Measurements from ENCODE around the gene TMEM41B.

DNA sequence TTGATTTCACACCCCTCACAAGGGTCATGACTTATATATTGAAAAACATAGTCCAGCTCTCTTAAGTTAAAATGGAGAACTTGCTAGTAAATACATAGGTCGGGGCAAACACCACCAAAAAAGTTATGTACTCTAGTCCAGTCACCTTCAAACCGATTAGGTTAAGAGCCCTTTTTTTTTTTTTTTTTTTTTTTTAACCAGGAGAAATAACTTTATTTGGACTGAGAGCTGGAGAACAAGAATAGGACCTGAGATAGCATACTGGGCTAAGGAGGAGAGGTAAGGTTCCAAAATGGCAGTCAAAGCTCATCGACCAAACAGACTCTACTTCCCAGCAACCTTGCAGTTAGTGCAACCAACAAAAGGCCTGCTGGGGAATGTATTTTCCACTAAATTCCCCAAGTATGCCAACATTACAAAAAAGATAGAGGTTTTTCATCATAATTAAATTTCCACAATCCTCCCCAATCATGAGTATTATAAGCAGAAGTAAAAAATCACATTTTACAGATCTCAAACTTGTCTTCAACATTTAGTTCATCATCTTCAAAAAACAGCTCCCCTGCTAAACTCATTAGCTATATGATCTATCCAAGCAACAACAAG is 3.8 kb downstream of the TMEM41B start:
- TF ChIP-seq, protein P1, sequence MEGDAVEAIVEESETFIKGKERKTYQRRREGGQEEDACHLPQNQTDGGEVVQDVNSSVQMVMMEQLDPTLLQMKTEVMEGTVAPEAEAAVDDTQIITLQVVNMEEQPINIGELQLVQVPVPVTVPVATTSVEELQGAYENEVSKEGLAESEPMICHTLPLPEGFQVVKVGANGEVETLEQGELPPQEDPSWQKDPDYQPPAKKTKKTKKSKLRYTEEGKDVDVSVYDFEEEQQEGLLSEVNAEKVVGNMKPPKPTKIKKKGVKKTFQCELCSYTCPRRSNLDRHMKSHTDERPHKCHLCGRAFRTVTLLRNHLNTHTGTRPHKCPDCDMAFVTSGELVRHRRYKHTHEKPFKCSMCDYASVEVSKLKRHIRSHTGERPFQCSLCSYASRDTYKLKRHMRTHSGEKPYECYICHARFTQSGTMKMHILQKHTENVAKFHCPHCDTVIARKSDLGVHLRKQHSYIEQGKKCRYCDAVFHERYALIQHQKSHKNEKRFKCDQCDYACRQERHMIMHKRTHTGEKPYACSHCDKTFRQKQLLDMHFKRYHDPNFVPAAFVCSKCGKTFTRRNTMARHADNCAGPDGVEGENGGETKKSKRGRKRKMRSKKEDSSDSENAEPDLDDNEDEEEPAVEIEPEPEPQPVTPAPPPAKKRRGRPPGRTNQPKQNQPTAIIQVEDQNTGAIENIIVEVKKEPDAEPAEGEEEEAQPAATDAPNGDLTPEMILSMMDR (IDR thresholded peaks at IDR 0.05 in 2 of 3, conservative IDR thresholded peaks at IDR 0.05 in 1 of 3; ENCODE audit: borderline replicate concordance in 1 of 3, insufficient read depth in 1 of 3, low read depth in 2 of 3, low read length in 2 of 3): no peak
- TF ChIP-seq, protein P2, sequence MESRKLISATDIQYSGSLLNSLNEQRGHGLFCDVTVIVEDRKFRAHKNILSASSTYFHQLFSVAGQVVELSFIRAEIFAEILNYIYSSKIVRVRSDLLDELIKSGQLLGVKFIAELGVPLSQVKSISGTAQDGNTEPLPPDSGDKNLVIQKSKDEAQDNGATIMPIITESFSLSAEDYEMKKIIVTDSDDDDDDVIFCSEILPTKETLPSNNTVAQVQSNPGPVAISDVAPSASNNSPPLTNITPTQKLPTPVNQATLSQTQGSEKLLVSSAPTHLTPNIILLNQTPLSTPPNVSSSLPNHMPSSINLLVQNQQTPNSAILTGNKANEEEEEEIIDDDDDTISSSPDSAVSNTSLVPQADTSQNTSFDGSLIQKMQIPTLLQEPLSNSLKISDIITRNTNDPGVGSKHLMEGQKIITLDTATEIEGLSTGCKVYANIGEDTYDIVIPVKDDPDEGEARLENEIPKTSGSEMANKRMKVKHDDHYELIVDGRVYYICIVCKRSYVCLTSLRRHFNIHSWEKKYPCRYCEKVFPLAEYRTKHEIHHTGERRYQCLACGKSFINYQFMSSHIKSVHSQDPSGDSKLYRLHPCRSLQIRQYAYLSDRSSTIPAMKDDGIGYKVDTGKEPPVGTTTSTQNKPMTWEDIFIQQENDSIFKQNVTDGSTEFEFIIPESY (IDR thresholded peaks at IDR 0.05; ENCODE audit: extremely low read depth, insufficient replicate concordance, low read length): no peak
- TF ChIP-seq EZH2phosphoT487 (IDR thresholded peaks at IDR 0.05; ENCODE audit: borderline replicate concordance) (no peak), JUND (IDR thresholded peaks at IDR 0.05) (no peak), CBX3 (IDR thresholded peaks at IDR 0.05; ENCODE audit: low read depth) (no peak), YY1 (IDR thresholded peaks at IDR 0.05; ENCODE audit: extremely low read depth, insufficient replicate concordance, low read depth, low read length) (no peak), POLR2A (IDR thresholded peaks at IDR 0.05; ENCODE audit: borderline replicate concordance, extremely low read depth, insufficient read depth, insufficient read length) (no peak), POLR2AphosphoS5 (IDR thresholded peaks at IDR 0.05; ENCODE audit: low read depth, low read length) (no peak), CEBPB (IDR thresholded peaks at IDR 0.05; ENCODE audit: low read depth) (no peak), FOSL1 (IDR thresholded peaks at IDR 0.05; ENCODE audit: low read depth) (no peak), SRF (IDR thresholded peaks at IDR 0.05; ENCODE audit: low read depth) (no peak)
- TF ChIP-seq, protein P3, sequence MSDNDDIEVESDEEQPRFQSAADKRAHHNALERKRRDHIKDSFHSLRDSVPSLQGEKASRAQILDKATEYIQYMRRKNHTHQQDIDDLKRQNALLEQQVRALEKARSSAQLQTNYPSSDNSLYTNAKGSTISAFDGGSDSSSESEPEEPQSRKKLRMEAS (IDR thresholded peaks at IDR 0.05): no peak
- TF ChIP-seq, protein P4, sequence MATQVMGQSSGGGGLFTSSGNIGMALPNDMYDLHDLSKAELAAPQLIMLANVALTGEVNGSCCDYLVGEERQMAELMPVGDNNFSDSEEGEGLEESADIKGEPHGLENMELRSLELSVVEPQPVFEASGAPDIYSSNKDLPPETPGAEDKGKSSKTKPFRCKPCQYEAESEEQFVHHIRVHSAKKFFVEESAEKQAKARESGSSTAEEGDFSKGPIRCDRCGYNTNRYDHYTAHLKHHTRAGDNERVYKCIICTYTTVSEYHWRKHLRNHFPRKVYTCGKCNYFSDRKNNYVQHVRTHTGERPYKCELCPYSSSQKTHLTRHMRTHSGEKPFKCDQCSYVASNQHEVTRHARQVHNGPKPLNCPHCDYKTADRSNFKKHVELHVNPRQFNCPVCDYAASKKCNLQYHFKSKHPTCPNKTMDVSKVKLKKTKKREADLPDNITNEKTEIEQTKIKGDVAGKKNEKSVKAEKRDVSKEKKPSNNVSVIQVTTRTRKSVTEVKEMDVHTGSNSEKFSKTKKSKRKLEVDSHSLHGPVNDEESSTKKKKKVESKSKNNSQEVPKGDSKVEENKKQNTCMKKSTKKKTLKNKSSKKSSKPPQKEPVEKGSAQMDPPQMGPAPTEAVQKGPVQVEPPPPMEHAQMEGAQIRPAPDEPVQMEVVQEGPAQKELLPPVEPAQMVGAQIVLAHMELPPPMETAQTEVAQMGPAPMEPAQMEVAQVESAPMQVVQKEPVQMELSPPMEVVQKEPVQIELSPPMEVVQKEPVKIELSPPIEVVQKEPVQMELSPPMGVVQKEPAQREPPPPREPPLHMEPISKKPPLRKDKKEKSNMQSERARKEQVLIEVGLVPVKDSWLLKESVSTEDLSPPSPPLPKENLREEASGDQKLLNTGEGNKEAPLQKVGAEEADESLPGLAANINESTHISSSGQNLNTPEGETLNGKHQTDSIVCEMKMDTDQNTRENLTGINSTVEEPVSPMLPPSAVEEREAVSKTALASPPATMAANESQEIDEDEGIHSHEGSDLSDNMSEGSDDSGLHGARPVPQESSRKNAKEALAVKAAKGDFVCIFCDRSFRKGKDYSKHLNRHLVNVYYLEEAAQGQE (IDR thresholded peaks at IDR 0.05; ENCODE audit: low read depth): no peak

Data from HCT116 (cell line).